HepG2 (cell line): ENCODE measurements around the gene NKPD1. TPM values are rescaled to one million over a fixed set of nuclear protein-coding genes. Genes with fewer than 3 reads are reported as not detected.

ENCODE experiments used
- CBFB ChIP-seq: sonication (generic); formaldehyde crosslinking; IDR thresholded peaks from 2 replicates; pipeline ENCODE4 v1.4.0; 2020; ENCODE audit warnings: missing genetic modification reagents
- CHD4 ChIP-seq: fragments of 200-600 bp; sonication (generic); IDR thresholded peaks from 2 replicates; pipeline ENCODE4 v1.7.0; 2017; ENCODE audit warnings: mild to moderate bottlenecking, low read length, borderline replicate concordance
- GFI1 ChIP-seq: sonication (generic); formaldehyde crosslinking; IDR thresholded peaks from 2 replicates; pipeline ENCODE4 v1.5.0; 2020; ENCODE audit warnings: missing genetic modification reagents, mild to moderate bottlenecking, borderline replicate concordance
- KAT2B ChIP-seq: fragments of 150-350 bp; IDR thresholded peaks from 2 replicates; pipeline ENCODE4 v1.6.1; 2014; ENCODE audit warnings: low read depth, low read length, borderline replicate concordance
- NBN ChIP-seq: fragments of 450-650 bp; conservative IDR thresholded peaks from 2 replicates; pipeline ENCODE4 v1.6.1; 2017
- NPAS2 ChIP-seq: sonication (generic); formaldehyde crosslinking; IDR thresholded peaks from 2 replicates; pipeline ENCODE4 v1.8.0; 2022; ENCODE audit warnings: mild to moderate bottlenecking, missing genetic modification reagents, borderline replicate concordance
- PHF21A ChIP-seq: sonication (generic); formaldehyde crosslinking; IDR thresholded peaks from 2 replicates; pipeline ENCODE4 v1.5.0; 2020; ENCODE audit warnings: mild to moderate bottlenecking, missing genetic modification reagents
- PLRG1 ChIP-seq: fragments of 450-650 bp; conservative IDR thresholded peaks from 2 replicates; pipeline ENCODE4 v1.6.1; 2016
- ZBTB8A ChIP-seq: sonication (generic); formaldehyde crosslinking; IDR thresholded peaks from 2 replicates; pipeline ENCODE4 v1.4.0; 2020; ENCODE audit warnings: mild to moderate bottlenecking, low read depth, missing genetic modification reagents, borderline replicate concordance
- ZNF552 ChIP-seq: sonication (generic); formaldehyde crosslinking; IDR thresholded peaks from 2 replicates; pipeline ENCODE4 v1.9.0; 2022; ENCODE audit warnings: missing genetic modification reagents, mild to moderate bottlenecking, borderline replicate concordance
- ZNF558 ChIP-seq: sonication (generic); formaldehyde crosslinking; IDR thresholded peaks from 2 replicates; pipeline ENCODE4 v1.9.0; 2022; ENCODE audit warnings: mild to moderate bottlenecking, missing genetic modification reagents, borderline replicate concordance
- ZNF570 ChIP-seq: sonication (generic); formaldehyde crosslinking; IDR thresholded peaks from 2 replicates; pipeline ENCODE4 v1.4.0; 2020; ENCODE audit warnings: mild to moderate bottlenecking, missing genetic modification reagents, borderline replicate concordance
- ZNF724P ChIP-seq: sonication (generic); formaldehyde crosslinking; IDR thresholded peaks from 2 replicates; pipeline ENCODE4 v1.8.0; 2022; ENCODE audit warnings: missing genetic modification reagents, borderline replicate concordance
- polyA plus RNA-seq, 8 experiments: library from polyadenylated mRNA; depleted of rRNA in 3 of 8; stranded (reverse) in 7 of 8; unstranded in 1 of 8; fragments of >200 nt; fragmentation: Illumina TruSeq in 4 of 8; extraction: Trizol in 4 of 8; gene quantifications; 2 replicates each; pipeline versions ENCODE4 v1.2.1 to v1.2.3, GENCODE V29; 2011 to 2016; ENCODE audit warnings: low read depth in 4 of 8, missing spikeins in 1 of 8, mixed read lengths in 1 of 8; ENCODE audit not compliant: insufficient read depth in 1 of 8
- total RNA-seq, 5 experiments: library from RNA; depleted of rRNA; stranded (reverse); fragments of >200 nt; fragmentation: Illumina TruSeq; extraction: Trizol; gene quantifications; 2 replicates each; pipeline ENCODE4 v1.2.3, GENCODE V29; 2016; ENCODE audit warnings: low read depth in 1 of 5
- TF ChIP-seq, protein P1 (sequence below): IDR thresholded peaks from 2 replicates; pipeline ENCODE4 v1.6.1; 2016; ENCODE audit warnings: low read depth, control low read depth
- TF ChIP-seq, protein P2 (sequence below): sonication (generic); IDR thresholded peaks from 2 replicates; pipeline ENCODE4 v1.6.1; 2016; ENCODE audit warnings: low read depth, borderline replicate concordance
- TF ChIP-seq, protein P3 (sequence below): sonication (generic); formaldehyde crosslinking; IDR thresholded peaks from 2 replicates; pipeline ENCODE4 v1.4.0; 2020; ENCODE audit warnings: missing genetic modification reagents
- TF ChIP-seq, protein P4 (sequence below): sonication (generic); formaldehyde crosslinking; IDR thresholded peaks from 2 replicates; pipeline ENCODE4 v1.5.0; 2020; ENCODE audit warnings: mild to moderate bottlenecking, missing genetic modification reagents, borderline replicate concordance
- TF ChIP-seq, protein P5 (sequence below): sonication (generic); formaldehyde crosslinking; IDR thresholded peaks from 2 replicates; pipeline ENCODE4 v1.8.1; 2023; ENCODE audit warnings: missing genetic modification reagents, inconsistent platforms, borderline replicate concordance

Gene NKPD1
- total and polyA plus RNA-seq, 2 of the 13 experiments (the other 11 are each of a cell fraction or from before 2014, with no cell fraction given): 0.03 TPM; not detected in 1

DNA sequence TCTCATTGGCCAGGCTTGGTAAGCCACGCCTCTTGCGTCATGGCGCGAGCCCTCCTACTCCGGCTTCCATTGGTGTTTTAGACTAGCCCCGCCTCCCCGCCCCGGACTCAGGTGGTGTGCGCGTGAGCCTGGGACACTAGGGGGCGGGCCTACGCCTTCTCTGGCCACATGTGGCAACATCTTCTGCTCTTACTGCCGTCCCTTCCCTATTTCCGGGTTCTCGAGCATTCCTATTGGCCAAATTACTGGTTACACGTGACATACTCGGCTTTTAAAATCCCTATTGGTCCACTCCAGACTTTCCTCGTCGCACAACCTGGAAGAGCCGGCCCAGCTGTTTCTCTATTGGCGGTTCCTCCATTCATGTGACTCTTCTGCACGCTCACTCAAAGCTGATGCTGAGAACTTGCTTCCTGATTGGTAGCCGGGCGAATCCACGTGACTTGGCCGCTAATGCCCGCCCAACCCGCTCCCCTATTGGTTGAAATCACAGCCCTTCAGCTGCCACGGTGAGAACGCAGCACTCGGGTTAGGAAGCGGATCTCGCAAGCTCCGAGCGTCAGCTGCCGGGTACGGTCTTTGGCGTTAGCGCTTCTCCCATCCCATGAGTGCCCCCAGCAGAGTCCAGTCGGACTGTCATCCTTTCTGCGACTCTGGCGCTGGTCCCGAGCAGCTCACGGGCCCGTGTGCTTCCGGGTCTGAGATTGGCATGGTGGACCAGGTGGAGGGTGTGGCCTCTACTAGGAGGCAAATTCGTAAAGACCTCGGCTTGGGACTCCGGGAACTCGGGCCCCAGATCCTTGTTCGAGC is 17.7 kb upstream of the NKPD1 start, which contains the start of gene BLOC1S3 (continued):
- TF ChIP-seq, protein P1, sequence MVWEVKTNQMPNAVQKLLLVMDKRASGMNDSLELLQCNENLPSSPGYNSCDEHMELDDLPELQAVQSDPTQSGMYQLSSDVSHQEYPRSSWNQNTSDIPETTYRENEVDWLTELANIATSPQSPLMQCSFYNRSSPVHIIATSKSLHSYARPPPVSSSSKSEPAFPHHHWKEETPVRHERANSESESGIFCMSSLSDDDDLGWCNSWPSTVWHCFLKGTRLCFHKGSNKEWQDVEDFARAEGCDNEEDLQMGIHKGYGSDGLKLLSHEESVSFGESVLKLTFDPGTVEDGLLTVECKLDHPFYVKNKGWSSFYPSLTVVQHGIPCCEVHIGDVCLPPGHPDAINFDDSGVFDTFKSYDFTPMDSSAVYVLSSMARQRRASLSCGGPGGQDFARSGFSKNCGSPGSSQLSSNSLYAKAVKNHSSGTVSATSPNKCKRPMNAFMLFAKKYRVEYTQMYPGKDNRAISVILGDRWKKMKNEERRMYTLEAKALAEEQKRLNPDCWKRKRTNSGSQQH (CRISPR knock-in tag): peak; percentile 69; the same call in 1 of the 2 replicates
- no peak for TF ChIP-seq ZBTB8A (CRISPR knock-in tag)
- TF ChIP-seq, protein P2, sequence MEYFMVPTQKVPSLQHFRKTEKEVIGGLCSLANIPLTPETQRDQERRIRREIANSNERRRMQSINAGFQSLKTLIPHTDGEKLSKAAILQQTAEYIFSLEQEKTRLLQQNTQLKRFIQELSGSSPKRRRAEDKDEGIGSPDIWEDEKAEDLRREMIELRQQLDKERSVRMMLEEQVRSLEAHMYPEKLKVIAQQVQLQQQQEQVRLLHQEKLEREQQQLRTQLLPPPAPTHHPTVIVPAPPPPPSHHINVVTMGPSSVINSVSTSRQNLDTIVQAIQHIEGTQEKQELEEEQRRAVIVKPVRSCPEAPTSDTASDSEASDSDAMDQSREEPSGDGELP: peak; percentile 55
- no peak for TF ChIP-seq KAT2B
- TF ChIP-seq, protein P3, sequence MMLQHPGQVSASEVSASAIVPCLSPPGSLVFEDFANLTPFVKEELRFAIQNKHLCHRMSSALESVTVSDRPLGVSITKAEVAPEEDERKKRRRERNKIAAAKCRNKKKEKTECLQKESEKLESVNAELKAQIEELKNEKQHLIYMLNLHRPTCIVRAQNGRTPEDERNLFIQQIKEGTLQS: no peak
- 0 out of 2 replicates have a peak, but pooled peaks have one; percentile 26 for TF ChIP-seq ZNF724P (CRISPR knock-in tag)
- no peak for TF ChIP-seq NBN
- no peak for TF ChIP-seq PLRG1
- TF ChIP-seq, protein P4, sequence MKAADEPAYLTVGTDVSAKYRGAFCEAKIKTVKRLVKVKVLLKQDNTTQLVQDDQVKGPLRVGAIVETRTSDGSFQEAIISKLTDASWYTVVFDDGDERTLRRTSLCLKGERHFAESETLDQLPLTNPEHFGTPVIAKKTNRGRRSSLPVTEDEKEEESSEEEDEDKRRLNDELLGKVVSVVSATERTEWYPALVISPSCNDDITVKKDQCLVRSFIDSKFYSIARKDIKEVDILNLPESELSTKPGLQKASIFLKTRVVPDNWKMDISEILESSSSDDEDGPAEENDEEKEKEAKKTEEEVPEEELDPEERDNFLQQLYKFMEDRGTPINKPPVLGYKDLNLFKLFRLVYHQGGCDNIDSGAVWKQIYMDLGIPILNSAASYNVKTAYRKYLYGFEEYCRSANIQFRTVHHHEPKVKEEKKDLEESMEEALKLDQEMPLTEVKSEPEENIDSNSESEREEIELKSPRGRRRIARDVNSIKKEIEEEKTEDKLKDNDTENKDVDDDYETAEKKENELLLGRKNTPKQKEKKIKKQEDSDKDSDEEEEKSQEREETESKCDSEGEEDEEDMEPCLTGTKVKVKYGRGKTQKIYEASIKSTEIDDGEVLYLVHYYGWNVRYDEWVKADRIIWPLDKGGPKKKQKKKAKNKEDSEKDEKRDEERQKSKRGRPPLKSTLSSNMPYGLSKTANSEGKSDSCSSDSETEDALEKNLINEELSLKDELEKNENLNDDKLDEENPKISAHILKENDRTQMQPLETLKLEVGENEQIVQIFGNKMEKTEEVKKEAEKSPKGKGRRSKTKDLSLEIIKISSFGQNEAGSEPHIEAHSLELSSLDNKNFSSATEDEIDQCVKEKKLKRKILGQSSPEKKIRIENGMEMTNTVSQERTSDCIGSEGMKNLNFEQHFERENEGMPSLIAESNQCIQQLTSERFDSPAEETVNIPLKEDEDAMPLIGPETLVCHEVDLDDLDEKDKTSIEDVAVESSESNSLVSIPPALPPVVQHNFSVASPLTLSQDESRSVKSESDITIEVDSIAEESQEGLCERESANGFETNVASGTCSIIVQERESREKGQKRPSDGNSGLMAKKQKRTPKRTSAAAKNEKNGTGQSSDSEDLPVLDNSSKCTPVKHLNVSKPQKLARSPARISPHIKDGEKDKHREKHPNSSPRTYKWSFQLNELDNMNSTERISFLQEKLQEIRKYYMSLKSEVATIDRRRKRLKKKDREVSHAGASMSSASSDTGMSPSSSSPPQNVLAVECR: peak; percentile 97
- no peak for TF ChIP-seq ZNF552 (CRISPR knock-in tag)
- TF ChIP-seq, protein P5, sequence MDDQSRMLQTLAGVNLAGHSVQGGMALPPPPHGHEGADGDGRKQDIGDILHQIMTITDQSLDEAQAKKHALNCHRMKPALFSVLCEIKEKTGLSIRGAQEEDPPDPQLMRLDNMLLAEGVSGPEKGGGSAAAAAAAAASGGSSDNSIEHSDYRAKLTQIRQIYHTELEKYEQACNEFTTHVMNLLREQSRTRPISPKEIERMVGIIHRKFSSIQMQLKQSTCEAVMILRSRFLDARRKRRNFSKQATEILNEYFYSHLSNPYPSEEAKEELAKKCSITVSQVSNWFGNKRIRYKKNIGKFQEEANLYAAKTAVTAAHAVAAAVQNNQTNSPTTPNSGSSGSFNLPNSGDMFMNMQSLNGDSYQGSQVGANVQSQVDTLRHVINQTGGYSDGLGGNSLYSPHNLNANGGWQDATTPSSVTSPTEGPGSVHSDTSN (CRISPR knock-in tag): no peak; the same call in 1 of the 2 replicates
- peak; percentile 68 for TF ChIP-seq PHF21A (CRISPR knock-in tag)
- TF ChIP-seq CHD4: no peak; the same call in 1 of the 2 replicates
- no peak for TF ChIP-seq ZNF558
- no peak for TF ChIP-seq ZNF570 (CRISPR knock-in tag)
- no peak for TF ChIP-seq NPAS2 (CRISPR knock-in tag)
- no peak for TF ChIP-seq GFI1
- no peak; the same call in 1 of the 2 replicates for TF ChIP-seq CBFB (CRISPR knock-in tag)
